CD4-positive, alpha-beta T cell (primary cell): ENCODE measurements around the gene ENTR1. TPM values are rescaled to one million over a fixed set of nuclear protein-coding genes. Genes with fewer than 3 reads are reported as not detected.

Experiments
- ATAC-seq: fragments of 200-7000 bp; cut with Tn5 transposase; one replicate; pipeline ENCODE4 v1.10.0; 2022; ENCODE audit warnings: mild to moderate bottlenecking; ENCODE audit not compliant: poor library complexity
- CTCF ChIA-PET: fragments of 350-600 bp; sonication (Branson Sonifier 250); formaldehyde crosslinking; loops from one replicate; lab custom pipeline; 2021; ENCODE audit warnings: antibody characterized with exemption, inconsistent platforms; lab: Charles Lee
- POLR2A ChIA-PET: fragments of 350-600 bp; sonication (Branson Sonifier 250); formaldehyde crosslinking; loops from one replicate; lab custom pipeline; 2021; ENCODE audit warnings: antibody characterized with exemption, inconsistent platforms; lab: Charles Lee
- DNase-seq, 14 experiments: peaks; one replicate each; pipeline ENCODE4 v3.0.0-alpha.2; 2013 to 2020; ENCODE audit warnings: mixed read lengths in 2 of 14
- H3K27ac ChIP-seq, 2 donors: one replicate each; pipeline versions ENCODE4 v1.5.1 to v1.7.0; 2013; ENCODE audit warnings: low read length in 2 of 2, low read depth in 1 of 2, mild to moderate bottlenecking in 1 of 2
- H3K27me3 ChIP-seq, 2 experiments: 1 replicate in 1 of 2; 2 replicates in 1 of 2; pipeline versions ENCODE4 v1.6.1 to v1.7.0; 2013; ENCODE audit warnings: low read length in 2 of 2, control low read depth in 1 of 2, mild to moderate bottlenecking in 1 of 2, moderate library complexity in 1 of 2; ENCODE audit not compliant: insufficient read depth in 2 of 2, control insufficient read depth in 1 of 2
- H3K36me3 ChIP-seq: one replicate; pipeline ENCODE4 v1.6.1; 2013; ENCODE audit warnings: low read length, control low read depth; ENCODE audit not compliant: insufficient read depth
- H3K4me1 ChIP-seq: one replicate; pipeline ENCODE4 v1.6.1; 2013; ENCODE audit warnings: low read length, control low read depth; ENCODE audit not compliant: insufficient read depth
- H3K4me3 ChIP-seq: one replicate; pipeline ENCODE4 v1.5.1; 2013; ENCODE audit warnings: mild to moderate bottlenecking, low read length, moderate library complexity
- H3K9me3 ChIP-seq, 2 experiments: 1 replicate in 1 of 2; 2 replicates in 1 of 2; pipeline versions ENCODE4 v1.6.1 to v1.7.0; 2013; ENCODE audit warnings: low read length in 2 of 2, mild to moderate bottlenecking in 2 of 2, control low read depth in 1 of 2, moderate library complexity in 1 of 2; ENCODE audit not compliant: control insufficient read depth in 1 of 2, insufficient read depth in 1 of 2
- H3K27ac Mint-ChIP-seq: one replicate; pipeline ENCODE4 v1.8.0; 2020; ENCODE audit warnings: mixed read lengths
- H3K27me3 Mint-ChIP-seq: one replicate; pipeline ENCODE4 v1.8.0; 2021; ENCODE audit warnings: mixed read lengths
- H3K36me3 Mint-ChIP-seq: one replicate; pipeline ENCODE4 v1.8.0; 2021; ENCODE audit warnings: low read depth, mixed read lengths
- H3K4me1 Mint-ChIP-seq: one replicate; pipeline ENCODE4 v1.8.0; 2021; ENCODE audit warnings: low read depth, mixed read lengths
- H3K4me3 Mint-ChIP-seq: one replicate; pipeline ENCODE4 v1.8.0; 2020; ENCODE audit warnings: mild to moderate bottlenecking, mixed read lengths
- H3K9me3 Mint-ChIP-seq: one replicate; pipeline ENCODE4 v1.8.0; 2020; ENCODE audit warnings: mixed read lengths
- intact Hi-C, 2 experiments: fragments of 100-400 bp; cut with DNase I in 1 of 2; cut with micrococcal nuclease in 1 of 2; formaldehyde crosslinking; loops; one replicate each; pipeline versions ENCODE4 v1.15.1 to v1.9.0; 2023 to 2025; cut with DNase I, micrococcal nuclease
- total RNA-seq, 174 experiments: library from RNA in 2 of 174; stranded (reverse) in 2 of 174; gene quantifications; one replicate each; pipeline ENCODE4 v1.2.3 and lab custom pipeline; 2021 to 2026
- TF ChIP-seq, protein P1 (sequence below): fragments of 200-600 bp; IDR thresholded peaks from one replicate; pipeline ENCODE4 v1.8.0; 2022; ENCODE audit warnings: antibody characterized with exemption, mild to moderate bottlenecking

ENTR1 gene
- total RNA-seq, 2 experiments from 2014 or later: 37.7 to 43.2 TPM

DNA sequence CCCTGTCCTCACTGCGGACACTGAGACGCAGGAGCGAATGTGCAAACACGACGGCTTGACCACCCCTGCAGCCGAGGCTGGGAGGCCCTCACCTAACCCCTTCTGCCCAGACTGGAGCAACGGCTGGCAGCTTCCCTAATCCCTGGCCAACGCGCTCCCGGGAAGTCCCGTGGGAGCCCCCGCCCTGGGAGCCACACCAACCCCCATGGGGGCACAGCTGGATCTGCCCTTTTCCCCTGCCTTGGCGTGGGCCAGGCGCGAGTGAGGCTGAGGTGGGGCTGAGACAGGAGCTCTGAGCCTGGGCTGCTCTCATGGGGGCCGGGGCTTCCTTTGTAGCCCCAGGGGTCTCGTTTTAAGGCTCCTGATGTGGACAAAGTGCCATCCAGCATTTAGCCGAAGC, 42.2 kb downstream of the ENTR1 start:
- Histone ChIP-seq H3K27me3 (peaks cover 4 to 7% of the 10 kb centered on the region in 2 experiments), H3K4me1 (peaks cover 15% of the 10 kb centered on the region), H3K36me3 (no peaks in the 10 kb centered on the region), H3K4me3 (no peak overlapping the region), H3K27ac (no peak overlapping the region), H3K9me3 (peaks cover 0 to 8% of the 10 kb centered on the region in 2 experiments)
- H3K4me3 Mint-ChIP-seq: no peak overlapping the region
- ATAC-seq (no peak), DNase-seq (no peak)
- intact Hi-C loops: no loop called here
- TF ChIP-seq, protein P1, sequence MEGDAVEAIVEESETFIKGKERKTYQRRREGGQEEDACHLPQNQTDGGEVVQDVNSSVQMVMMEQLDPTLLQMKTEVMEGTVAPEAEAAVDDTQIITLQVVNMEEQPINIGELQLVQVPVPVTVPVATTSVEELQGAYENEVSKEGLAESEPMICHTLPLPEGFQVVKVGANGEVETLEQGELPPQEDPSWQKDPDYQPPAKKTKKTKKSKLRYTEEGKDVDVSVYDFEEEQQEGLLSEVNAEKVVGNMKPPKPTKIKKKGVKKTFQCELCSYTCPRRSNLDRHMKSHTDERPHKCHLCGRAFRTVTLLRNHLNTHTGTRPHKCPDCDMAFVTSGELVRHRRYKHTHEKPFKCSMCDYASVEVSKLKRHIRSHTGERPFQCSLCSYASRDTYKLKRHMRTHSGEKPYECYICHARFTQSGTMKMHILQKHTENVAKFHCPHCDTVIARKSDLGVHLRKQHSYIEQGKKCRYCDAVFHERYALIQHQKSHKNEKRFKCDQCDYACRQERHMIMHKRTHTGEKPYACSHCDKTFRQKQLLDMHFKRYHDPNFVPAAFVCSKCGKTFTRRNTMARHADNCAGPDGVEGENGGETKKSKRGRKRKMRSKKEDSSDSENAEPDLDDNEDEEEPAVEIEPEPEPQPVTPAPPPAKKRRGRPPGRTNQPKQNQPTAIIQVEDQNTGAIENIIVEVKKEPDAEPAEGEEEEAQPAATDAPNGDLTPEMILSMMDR: no peak
- no peaks in the 10 kb centered on the region for H3K27me3 Mint-ChIP-seq
- POLR2A ChIA-PET: no interaction called here
- CTCF ChIA-PET: interaction anchor here (0.9 kb wide), 1 partner anchor 72 kb away, joined by 3 read pairs; the partner anchor contains the start of gene INPP5E
- no peaks in the 10 kb centered on the region for H3K4me1 Mint-ChIP-seq
- no peak overlapping the region for H3K27ac Mint-ChIP-seq
- no peaks in the 10 kb centered on the region for H3K36me3 Mint-ChIP-seq
- H3K9me3 Mint-ChIP-seq: no peaks in the 10 kb centered on the region

DNA sequence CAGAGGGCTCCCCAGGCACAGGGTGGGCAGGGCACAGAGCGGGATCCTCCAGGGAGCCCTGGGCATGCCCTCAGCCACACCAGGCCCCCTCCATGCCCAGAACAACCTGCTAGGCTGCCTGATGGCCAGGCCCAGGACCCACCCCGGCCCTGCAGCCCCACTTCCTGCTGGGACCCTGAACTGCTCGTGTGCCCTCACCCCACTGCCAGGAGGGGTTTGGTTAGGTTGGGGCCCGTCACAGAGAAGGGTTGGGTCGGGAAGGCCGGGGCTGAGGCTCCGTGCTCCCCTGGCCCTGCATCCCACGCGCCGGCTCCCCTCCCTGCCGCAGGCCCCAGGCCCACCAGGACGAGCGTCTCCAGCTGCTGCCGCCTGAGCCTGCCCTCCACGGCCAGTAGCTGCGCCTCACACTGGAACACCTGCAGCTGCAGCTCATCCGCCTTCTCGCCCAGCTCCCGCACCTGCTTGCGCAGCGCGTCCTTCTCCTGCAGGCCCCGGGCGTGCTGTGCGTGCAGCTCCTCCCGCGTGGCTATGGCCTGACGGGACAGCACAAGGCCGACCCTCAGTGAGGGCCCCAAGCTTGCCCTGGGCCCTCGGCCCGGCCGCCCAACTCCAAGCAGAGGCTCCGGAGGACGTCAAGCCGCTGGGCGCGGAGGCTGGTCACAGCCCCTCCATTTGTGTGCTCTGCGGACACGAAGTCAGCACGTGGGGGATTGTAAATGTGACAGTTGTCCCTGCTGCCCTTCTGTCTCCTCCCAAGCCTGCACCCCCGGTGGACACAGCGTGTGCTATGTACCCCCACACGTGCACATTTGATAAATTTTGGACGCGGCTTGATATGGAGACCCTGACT, 42.9 kb downstream of the ENTR1 start:
- intact Hi-C loops: no loop called here
- TF ChIP-seq, protein P1: no peak
- no peak for ATAC-seq
- Histone ChIP-seq H3K27me3 (peaks cover 0 to 1% of the 10 kb centered on the region in 2 experiments), H3K4me1 (peaks cover 20% of the 10 kb centered on the region), H3K9me3 (peaks cover 0 to 8% of the 10 kb centered on the region in 2 experiments), H3K27ac (no peak overlapping the region), H3K4me3 (no peak overlapping the region), H3K36me3 (no peaks in the 10 kb centered on the region)
- Mint-ChIP-seq H3K4me1 (peaks cover 4% of the 10 kb centered on the region), H3K27ac (no peak overlapping the region), H3K27me3 (no peaks in the 10 kb centered on the region), H3K4me3 (no peak overlapping the region), H3K9me3 (no peaks in the 10 kb centered on the region), H3K36me3 (peaks cover 6% of the 10 kb centered on the region)
- POLR2A ChIA-PET: no interaction called here
- CTCF ChIA-PET: no interaction called here
- no peak for DNase-seq

DNA sequence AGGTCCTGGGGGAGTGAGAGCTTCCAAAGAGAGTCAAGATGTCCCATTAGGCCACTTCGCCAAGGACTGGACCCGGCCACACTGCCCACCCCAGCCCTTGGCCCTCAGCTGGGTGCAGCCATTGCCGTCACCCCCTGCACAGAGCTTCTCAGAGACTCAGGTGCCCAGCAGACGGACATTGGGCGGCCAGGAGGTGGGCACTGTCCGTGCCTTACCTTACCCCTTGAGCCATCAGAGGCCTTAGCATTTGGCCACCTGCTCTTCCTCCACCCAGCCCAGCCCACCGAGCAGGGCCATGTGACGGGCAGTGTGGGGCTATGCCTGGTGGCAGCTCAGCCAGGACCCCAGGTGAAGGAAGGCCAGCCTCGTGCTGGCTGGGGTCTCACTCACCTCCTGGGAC, 43.6 kb downstream of the ENTR1 start:
- ATAC-seq (no peak), DNase-seq (no peak)
- ChIA-PET CTCF (no interaction called here), POLR2A (no interaction called here)
- Mint-ChIP-seq H3K4me1 (peaks cover 5% of the 10 kb centered on the region), H3K9me3 (no peaks in the 10 kb centered on the region), H3K27ac (no peak overlapping the region), H3K4me3 (no peak overlapping the region), H3K36me3 (peaks cover 8% of the 10 kb centered on the region), H3K27me3 (no peaks in the 10 kb centered on the region)
- H3K9me3 ChIP-seq: peaks cover 0 to 8% of the 10 kb centered on the region in 2 experiments
- no peaks in the 10 kb centered on the region for H3K27me3 ChIP-seq
- H3K4me3 ChIP-seq: no peak overlapping the region
- intact Hi-C loops: no loop called here
- peaks cover 19% of the 10 kb centered on the region for H3K4me1 ChIP-seq
- TF ChIP-seq, protein P1: no peak
- H3K27ac ChIP-seq: no peak overlapping the region
- peaks cover 3% of the 10 kb centered on the region for H3K36me3 ChIP-seq
